ENCODE results near the gene RIMKLB.
A peak's percentile ranks its signal among the peaks of the same experiment; 100 is the strongest.

DNA sequence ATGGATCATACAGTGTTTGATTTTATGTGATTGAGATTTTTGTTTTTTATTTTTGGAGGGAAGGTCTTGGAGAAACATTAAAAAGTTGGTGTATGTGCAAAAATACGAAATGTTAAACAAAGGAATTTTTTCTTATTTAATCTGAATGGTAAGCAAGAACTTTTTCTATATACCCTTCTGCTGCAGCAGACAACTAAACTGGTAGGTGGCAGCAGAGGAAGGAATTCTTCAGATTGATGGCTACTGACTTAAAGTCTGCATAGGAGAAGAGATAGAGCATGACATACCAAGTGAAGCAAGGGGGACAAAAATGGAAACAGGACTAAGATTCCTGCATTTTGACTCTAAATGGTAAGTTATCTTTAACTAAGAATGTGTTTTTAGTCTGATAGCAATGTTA lies 82.6 kb downstream of the RIMKLB start:
- TF ChIP-seq FOXM1 (IDR thresholded peaks at IDR 0.05; ENCODE audit: low read depth, low read length) = no peak
- TF ChIP-seq, protein P1, sequence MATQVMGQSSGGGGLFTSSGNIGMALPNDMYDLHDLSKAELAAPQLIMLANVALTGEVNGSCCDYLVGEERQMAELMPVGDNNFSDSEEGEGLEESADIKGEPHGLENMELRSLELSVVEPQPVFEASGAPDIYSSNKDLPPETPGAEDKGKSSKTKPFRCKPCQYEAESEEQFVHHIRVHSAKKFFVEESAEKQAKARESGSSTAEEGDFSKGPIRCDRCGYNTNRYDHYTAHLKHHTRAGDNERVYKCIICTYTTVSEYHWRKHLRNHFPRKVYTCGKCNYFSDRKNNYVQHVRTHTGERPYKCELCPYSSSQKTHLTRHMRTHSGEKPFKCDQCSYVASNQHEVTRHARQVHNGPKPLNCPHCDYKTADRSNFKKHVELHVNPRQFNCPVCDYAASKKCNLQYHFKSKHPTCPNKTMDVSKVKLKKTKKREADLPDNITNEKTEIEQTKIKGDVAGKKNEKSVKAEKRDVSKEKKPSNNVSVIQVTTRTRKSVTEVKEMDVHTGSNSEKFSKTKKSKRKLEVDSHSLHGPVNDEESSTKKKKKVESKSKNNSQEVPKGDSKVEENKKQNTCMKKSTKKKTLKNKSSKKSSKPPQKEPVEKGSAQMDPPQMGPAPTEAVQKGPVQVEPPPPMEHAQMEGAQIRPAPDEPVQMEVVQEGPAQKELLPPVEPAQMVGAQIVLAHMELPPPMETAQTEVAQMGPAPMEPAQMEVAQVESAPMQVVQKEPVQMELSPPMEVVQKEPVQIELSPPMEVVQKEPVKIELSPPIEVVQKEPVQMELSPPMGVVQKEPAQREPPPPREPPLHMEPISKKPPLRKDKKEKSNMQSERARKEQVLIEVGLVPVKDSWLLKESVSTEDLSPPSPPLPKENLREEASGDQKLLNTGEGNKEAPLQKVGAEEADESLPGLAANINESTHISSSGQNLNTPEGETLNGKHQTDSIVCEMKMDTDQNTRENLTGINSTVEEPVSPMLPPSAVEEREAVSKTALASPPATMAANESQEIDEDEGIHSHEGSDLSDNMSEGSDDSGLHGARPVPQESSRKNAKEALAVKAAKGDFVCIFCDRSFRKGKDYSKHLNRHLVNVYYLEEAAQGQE (IDR thresholded peaks at IDR 0.05; ENCODE audit: low read depth, low read length) = no peak
- TF ChIP-seq, protein P2, sequence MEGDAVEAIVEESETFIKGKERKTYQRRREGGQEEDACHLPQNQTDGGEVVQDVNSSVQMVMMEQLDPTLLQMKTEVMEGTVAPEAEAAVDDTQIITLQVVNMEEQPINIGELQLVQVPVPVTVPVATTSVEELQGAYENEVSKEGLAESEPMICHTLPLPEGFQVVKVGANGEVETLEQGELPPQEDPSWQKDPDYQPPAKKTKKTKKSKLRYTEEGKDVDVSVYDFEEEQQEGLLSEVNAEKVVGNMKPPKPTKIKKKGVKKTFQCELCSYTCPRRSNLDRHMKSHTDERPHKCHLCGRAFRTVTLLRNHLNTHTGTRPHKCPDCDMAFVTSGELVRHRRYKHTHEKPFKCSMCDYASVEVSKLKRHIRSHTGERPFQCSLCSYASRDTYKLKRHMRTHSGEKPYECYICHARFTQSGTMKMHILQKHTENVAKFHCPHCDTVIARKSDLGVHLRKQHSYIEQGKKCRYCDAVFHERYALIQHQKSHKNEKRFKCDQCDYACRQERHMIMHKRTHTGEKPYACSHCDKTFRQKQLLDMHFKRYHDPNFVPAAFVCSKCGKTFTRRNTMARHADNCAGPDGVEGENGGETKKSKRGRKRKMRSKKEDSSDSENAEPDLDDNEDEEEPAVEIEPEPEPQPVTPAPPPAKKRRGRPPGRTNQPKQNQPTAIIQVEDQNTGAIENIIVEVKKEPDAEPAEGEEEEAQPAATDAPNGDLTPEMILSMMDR (IDR thresholded peaks at IDR 0.05 in 2 of 3, conservative IDR thresholded peaks at IDR 0.05 in 1 of 3; ENCODE audit: control insufficient read depth in 2 of 3, extremely low read depth in 1 of 3, insufficient read depth in 1 of 3, low read depth in 3 of 3, low read length in 3 of 3) = peak; percentile 19 to 25 (median 24); a peak in 2 of 6 replicates
- TF ChIP-seq SMARCA5 (IDR thresholded peaks at IDR 0.05) = no peak
- no peak for TF ChIP-seq JUND (IDR thresholded peaks at IDR 0.05; ENCODE audit: low read depth, low read length)
- no peak for TF ChIP-seq POLR2AphosphoS5 (IDR thresholded peaks at IDR 0.05; ENCODE audit: low read length)
- no peak for TF ChIP-seq BRCA1 (IDR thresholded peaks at IDR 0.05; ENCODE audit: low read depth, low read length)
- TF ChIP-seq, protein P3, sequence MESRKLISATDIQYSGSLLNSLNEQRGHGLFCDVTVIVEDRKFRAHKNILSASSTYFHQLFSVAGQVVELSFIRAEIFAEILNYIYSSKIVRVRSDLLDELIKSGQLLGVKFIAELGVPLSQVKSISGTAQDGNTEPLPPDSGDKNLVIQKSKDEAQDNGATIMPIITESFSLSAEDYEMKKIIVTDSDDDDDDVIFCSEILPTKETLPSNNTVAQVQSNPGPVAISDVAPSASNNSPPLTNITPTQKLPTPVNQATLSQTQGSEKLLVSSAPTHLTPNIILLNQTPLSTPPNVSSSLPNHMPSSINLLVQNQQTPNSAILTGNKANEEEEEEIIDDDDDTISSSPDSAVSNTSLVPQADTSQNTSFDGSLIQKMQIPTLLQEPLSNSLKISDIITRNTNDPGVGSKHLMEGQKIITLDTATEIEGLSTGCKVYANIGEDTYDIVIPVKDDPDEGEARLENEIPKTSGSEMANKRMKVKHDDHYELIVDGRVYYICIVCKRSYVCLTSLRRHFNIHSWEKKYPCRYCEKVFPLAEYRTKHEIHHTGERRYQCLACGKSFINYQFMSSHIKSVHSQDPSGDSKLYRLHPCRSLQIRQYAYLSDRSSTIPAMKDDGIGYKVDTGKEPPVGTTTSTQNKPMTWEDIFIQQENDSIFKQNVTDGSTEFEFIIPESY (IDR thresholded peaks at IDR 0.05) = no peak
- TF ChIP-seq, protein P4, sequence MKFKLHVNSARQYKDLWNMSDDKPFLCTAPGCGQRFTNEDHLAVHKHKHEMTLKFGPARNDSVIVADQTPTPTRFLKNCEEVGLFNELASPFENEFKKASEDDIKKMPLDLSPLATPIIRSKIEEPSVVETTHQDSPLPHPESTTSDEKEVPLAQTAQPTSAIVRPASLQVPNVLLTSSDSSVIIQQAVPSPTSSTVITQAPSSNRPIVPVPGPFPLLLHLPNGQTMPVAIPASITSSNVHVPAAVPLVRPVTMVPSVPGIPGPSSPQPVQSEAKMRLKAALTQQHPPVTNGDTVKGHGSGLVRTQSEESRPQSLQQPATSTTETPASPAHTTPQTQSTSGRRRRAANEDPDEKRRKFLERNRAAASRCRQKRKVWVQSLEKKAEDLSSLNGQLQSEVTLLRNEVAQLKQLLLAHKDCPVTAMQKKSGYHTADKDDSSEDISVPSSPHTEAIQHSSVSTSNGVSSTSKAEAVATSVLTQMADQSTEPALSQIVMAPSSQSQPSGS (IDR thresholded peaks at IDR 0.05; ENCODE audit: low read length) = no peak
- TF ChIP-seq CREB1 (IDR thresholded peaks at IDR 0.05; ENCODE audit: low read depth) = no peak
- TF ChIP-seq CREM (IDR thresholded peaks at IDR 0.05; ENCODE audit: low read depth) = no peak
- no peak for TF ChIP-seq EP300 (IDR thresholded peaks at IDR 0.05; ENCODE audit: borderline replicate concordance in 1 of 2, control insufficient read depth in 1 of 2, low read depth in 2 of 2, low read length in 2 of 2)
- TF ChIP-seq ZNF274 (IDR thresholded peaks at IDR 0.05; ENCODE audit: insufficient read depth, insufficient read length) = no peak
- no peak for TF ChIP-seq HDAC2 (IDR thresholded peaks at IDR 0.05)
